ENCODE data around the gene CTSO.

DNA sequence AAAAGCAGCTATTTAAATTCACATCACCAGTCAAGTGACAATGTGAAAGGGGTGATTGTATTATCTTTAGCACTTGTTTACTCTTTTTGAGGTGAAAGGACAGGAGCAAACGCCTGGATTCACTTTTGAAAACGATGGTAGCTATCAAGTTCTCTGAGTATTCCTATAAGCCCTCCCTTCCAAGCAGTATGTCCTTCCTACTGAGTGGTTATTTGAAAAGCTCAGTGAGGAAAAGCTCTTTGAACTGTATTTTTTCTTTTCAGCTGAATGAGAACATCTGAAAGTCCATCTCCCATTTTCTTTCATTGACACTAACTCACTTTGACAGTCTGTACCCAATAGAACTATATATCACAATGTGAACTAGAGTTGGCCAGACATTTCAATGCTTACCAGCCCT, 9.1 kb upstream of the CTSO start:
- TF ChIP-seq RCOR1 (IDR thresholded peaks at IDR 0.05; ENCODE audit: low read depth, low read length): no peak
- TF ChIP-seq, protein P1, sequence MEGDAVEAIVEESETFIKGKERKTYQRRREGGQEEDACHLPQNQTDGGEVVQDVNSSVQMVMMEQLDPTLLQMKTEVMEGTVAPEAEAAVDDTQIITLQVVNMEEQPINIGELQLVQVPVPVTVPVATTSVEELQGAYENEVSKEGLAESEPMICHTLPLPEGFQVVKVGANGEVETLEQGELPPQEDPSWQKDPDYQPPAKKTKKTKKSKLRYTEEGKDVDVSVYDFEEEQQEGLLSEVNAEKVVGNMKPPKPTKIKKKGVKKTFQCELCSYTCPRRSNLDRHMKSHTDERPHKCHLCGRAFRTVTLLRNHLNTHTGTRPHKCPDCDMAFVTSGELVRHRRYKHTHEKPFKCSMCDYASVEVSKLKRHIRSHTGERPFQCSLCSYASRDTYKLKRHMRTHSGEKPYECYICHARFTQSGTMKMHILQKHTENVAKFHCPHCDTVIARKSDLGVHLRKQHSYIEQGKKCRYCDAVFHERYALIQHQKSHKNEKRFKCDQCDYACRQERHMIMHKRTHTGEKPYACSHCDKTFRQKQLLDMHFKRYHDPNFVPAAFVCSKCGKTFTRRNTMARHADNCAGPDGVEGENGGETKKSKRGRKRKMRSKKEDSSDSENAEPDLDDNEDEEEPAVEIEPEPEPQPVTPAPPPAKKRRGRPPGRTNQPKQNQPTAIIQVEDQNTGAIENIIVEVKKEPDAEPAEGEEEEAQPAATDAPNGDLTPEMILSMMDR (IDR thresholded peaks at IDR 0.05): no peak
- no peak for TF ChIP-seq ZSCAN20 (CRISPR knock-in tag; IDR thresholded peaks at IDR 0.05)
- TF ChIP-seq RFX5 (IDR thresholded peaks at IDR 0.05): no peak
- TF ChIP-seq CBX2 (IDR thresholded peaks at IDR 0.05; ENCODE audit: borderline replicate concordance, low read depth): no peak
